Measurements from ENCODE around the gene SAP25.
A peak's percentile ranks its signal among the peaks of the same experiment; 100 is the strongest.
"Not testable (repeated sequence)": the region's sequence is repeated elsewhere in the genome, so short reads cannot be mapped to it uniquely, and the experiment has no call there.

Gene SAP25

GRCh38 chr7:100575206-100575631, 1.5 kb upstream of the SAP25 start:
- no peak for DNase-seq

GRCh38 chr7:100574362-100575205, 884 bp upstream of the SAP25 start:
- no peak for DNase-seq

GRCh38 chr7:100572949-100573675, 588 bp downstream of the SAP25 start:
- no peak for DNase-seq

- DNase-seq: no peak
These were observed 1.3 kb downstream of the SAP25 start for GRCh38 chr7:100572281-100572948.

- DNase-seq: no peak
These were observed 1.9 kb downstream of the SAP25 start for GRCh38 chr7:100571829-100572116.

GRCh38 chr7:100570954-100571828, 2.5 kb downstream of the SAP25 start:
- no peak for DNase-seq

- DNase-seq: peak; percentile 16 to 65
These were observed 4.5 kb downstream of the SAP25 start for GRCh38 chr7:100568896-100569844.

GRCh38 chr7:100568176-100568895, 5.4 kb downstream of the SAP25 start:
- peak in 1 of 2 experiments; percentile 10 for DNase-seq

- DNase-seq: peak in 1 of 2 experiments; percentile 11
These were observed 5.9 kb downstream of the SAP25 start for GRCh38 chr7:100567751-100568175.

GRCh38 chr7:100567031-100567730, 6.5 kb downstream of the SAP25 start:
- no peak for DNase-seq

GRCh38 chr7:100566018-100566531, 7.6 kb downstream of the SAP25 start:
- no peak for DNase-seq

GRCh38 chr7:100565133-100565571, 8.5 kb downstream of the SAP25 start:
- no peak for DNase-seq

GRCh38 chr7:100564405-100564804, 9.3 kb downstream of the SAP25 start:
- not testable (repeated sequence) for DNase-seq

GRCh38 chr7:100563809-100564400, 9.8 kb downstream of the SAP25 start:
- peak; percentile 24 to 37 for DNase-seq

- DNase-seq: no peak
These were observed 10.6 kb downstream of the SAP25 start for GRCh38 chr7:100563100-100563564.

GRCh38 chr7:100562195-100563099, 11.3 kb downstream of the SAP25 start:
- no peak for DNase-seq

GRCh38 chr7:100561491-100562194, 12.1 kb downstream of the SAP25 start:
- DNase-seq: no peak
